Activated naive CD8-positive, alpha-beta T cell treated with anti-CD3 and anti-CD28 coated beads, Interleukin-2, amount 50 U/mL, for 24 hours (primary cell): ENCODE results near the gene PGK2.
"Not testable (repeated sequence)": the region's sequence is repeated elsewhere in the genome, so short reads cannot be mapped to it uniquely, and the experiment has no call there.

ENCODE experiments used
- ATAC-seq: fragments of 150-1000 bp; cut with Tn5 transposase; one replicate; pipeline ENCODE4 v1.10.0; 2021
- DNase-seq: peaks from one replicate; pipeline ENCODE4 v3.0.0; 2021
- H3K27ac Mint-ChIP-seq: one replicate; pipeline ENCODE4 v1.8.0; 2021; ENCODE audit warnings: mild to moderate bottlenecking, mixed read lengths
- H3K27me3 Mint-ChIP-seq: one replicate; pipeline ENCODE4 v1.8.0; 2021; ENCODE audit warnings: mixed read lengths
- H3K36me3 Mint-ChIP-seq: one replicate; pipeline ENCODE4 v1.8.0; 2021; ENCODE audit warnings: low read depth, mixed read lengths
- H3K4me1 Mint-ChIP-seq: one replicate; pipeline ENCODE4 v1.8.0; 2021; ENCODE audit warnings: mixed read lengths
- H3K4me3 Mint-ChIP-seq: one replicate; pipeline ENCODE4 v1.8.0; 2021; ENCODE audit warnings: mild to moderate bottlenecking, moderate library complexity, mixed read lengths
- H3K9me3 Mint-ChIP-seq: one replicate; pipeline ENCODE4 v1.8.0; 2021; ENCODE audit warnings: mixed read lengths

Gene PGK2

GRCh38 chr6:49787176-49787575 is at the start of gene PGK2:
TSS of gene PGK2 (minus strand) at chr6:49787285. CDS start at chr6:49787187, 98 bp downstream.
- Mint-ChIP-seq H3K4me1 (no peaks in the 10 kb centered on the region), H3K9me3 (peaks cover 4% of the 10 kb centered on the region), H3K27me3 (no peaks in the 10 kb centered on the region), H3K27ac (no peak within 1 kb of the TSS), H3K36me3 (no peaks in the 10 kb centered on the region), H3K4me3 (no peak within 1 kb of the TSS)
- ATAC-seq = no peak
- DNase-seq = no peak

GRCh38 chr6:49835140-49835539 is 48.1 kb upstream of the PGK2 start:
- no peaks in the 10 kb centered on the region for H3K4me1 Mint-ChIP-seq
- H3K27ac Mint-ChIP-seq = no peak overlapping the region
- no peaks in the 10 kb centered on the region for H3K27me3 Mint-ChIP-seq
- H3K9me3 Mint-ChIP-seq = no peaks in the 10 kb centered on the region
- no peak overlapping the region for H3K4me3 Mint-ChIP-seq
- ATAC-seq (no peak), DNase-seq (no peak)
- no peaks in the 10 kb centered on the region for H3K36me3 Mint-ChIP-seq

GRCh38 chr6:49833386-49833785 is 46.3 kb upstream of the PGK2 start:
- Mint-ChIP-seq H3K27me3 (no peaks in the 10 kb centered on the region), H3K27ac (no peak overlapping the region), H3K9me3 (no peaks in the 10 kb centered on the region), H3K4me3 (no peak overlapping the region), H3K4me1 (no peaks in the 10 kb centered on the region), H3K36me3 (no peaks in the 10 kb centered on the region)
- no peak for ATAC-seq
- DNase-seq = no peak

- Mint-ChIP-seq H3K27me3 (no peaks in the 10 kb centered on the region), H3K27ac (no peak overlapping the region), H3K4me1 (no peaks in the 10 kb centered on the region), H3K4me3 (no peak overlapping the region), H3K36me3 (no peaks in the 10 kb centered on the region), H3K9me3 (no peaks in the 10 kb centered on the region)
- DNase-seq (no peak), ATAC-seq (no peak)
These were observed 39.8 kb upstream of the PGK2 start for GRCh38 chr6:49826743-49827406.

GRCh38 chr6:49815166-49815565 is 28.1 kb upstream of the PGK2 start:
- Mint-ChIP-seq H3K4me1 (no peaks in the 10 kb centered on the region), H3K4me3 (no peak overlapping the region), H3K36me3 (no peaks in the 10 kb centered on the region), H3K9me3 (no peaks in the 10 kb centered on the region), H3K27me3 (no peaks in the 10 kb centered on the region), H3K27ac (no peak overlapping the region)
- DNase-seq (no peak), ATAC-seq (no peak)

GRCh38 chr6:49813248-49813647 is 26.2 kb upstream of the PGK2 start:
- Mint-ChIP-seq H3K27ac (no peak overlapping the region), H3K4me3 (no peak overlapping the region), H3K4me1 (no peaks in the 10 kb centered on the region), H3K27me3 (no peaks in the 10 kb centered on the region), H3K9me3 (peaks cover 3% of the 10 kb centered on the region), H3K36me3 (no peaks in the 10 kb centered on the region)
- ATAC-seq (no peak), DNase-seq (no peak)

- no peak for ATAC-seq
- H3K4me3 Mint-ChIP-seq = no peak overlapping the region
- no peaks in the 10 kb centered on the region for H3K36me3 Mint-ChIP-seq
- H3K27ac Mint-ChIP-seq = no peak overlapping the region
- peaks cover 12% of the 10 kb centered on the region for H3K9me3 Mint-ChIP-seq
- no peaks in the 10 kb centered on the region for H3K4me1 Mint-ChIP-seq
- DNase-seq = no peak
- peaks cover 3% of the 10 kb centered on the region for H3K27me3 Mint-ChIP-seq
These were observed 19.1 kb upstream of the PGK2 start for GRCh38 chr6:49806145-49806544.

- no peaks in the 10 kb centered on the region for H3K4me1 Mint-ChIP-seq
- peaks cover 12% of the 10 kb centered on the region for H3K9me3 Mint-ChIP-seq
- H3K27me3 Mint-ChIP-seq = peaks cover 3% of the 10 kb centered on the region
- H3K27ac Mint-ChIP-seq = no peak overlapping the region
- ATAC-seq = no peak
- no peaks in the 10 kb centered on the region for H3K36me3 Mint-ChIP-seq
- DNase-seq = no peak
- no peak overlapping the region for H3K4me3 Mint-ChIP-seq
These were observed 18.2 kb upstream of the PGK2 start for GRCh38 chr6:49805246-49805645.

- Mint-ChIP-seq H3K4me3 (no peak overlapping the region), H3K36me3 (no peaks in the 10 kb centered on the region), H3K27ac (no peak overlapping the region), H3K27me3 (peaks cover 1% of the 10 kb centered on the region), H3K9me3 (peaks cover 4% of the 10 kb centered on the region), H3K4me1 (no peaks in the 10 kb centered on the region)
- DNase-seq (no peak), ATAC-seq (no peak)
These were observed 14.4 kb upstream of the PGK2 start for GRCh38 chr6:49801525-49801924.

- ATAC-seq (no peak), DNase-seq (no peak)
- H3K9me3 Mint-ChIP-seq = no peaks in the 10 kb centered on the region
- H3K4me1 Mint-ChIP-seq = no peaks in the 10 kb centered on the region
- peaks cover 1% of the 10 kb centered on the region for H3K27me3 Mint-ChIP-seq
- H3K4me3 Mint-ChIP-seq = no peak overlapping the region
- H3K36me3 Mint-ChIP-seq = no peaks in the 10 kb centered on the region
- no peak overlapping the region for H3K27ac Mint-ChIP-seq
These were observed 12.0 kb upstream of the PGK2 start for GRCh38 chr6:49799090-49799489.

GRCh38 chr6:49796842-49797455 is 9.9 kb upstream of the PGK2 start:
- H3K4me1 Mint-ChIP-seq, H3K27me3 Mint-ChIP-seq, ATAC-seq, H3K9me3 Mint-ChIP-seq, H3K4me3 Mint-ChIP-seq, H3K36me3 Mint-ChIP-seq, H3K27ac Mint-ChIP-seq, DNase-seq: not testable (repeated sequence)

GRCh38 chr6:49790341-49790740 is 3.3 kb upstream of the PGK2 start:
- Mint-ChIP-seq H3K9me3 (peaks cover 4% of the 10 kb centered on the region), H3K36me3 (no peaks in the 10 kb centered on the region), H3K4me1 (no peaks in the 10 kb centered on the region), H3K27ac (no peak overlapping the region), H3K4me3 (no peak overlapping the region), H3K27me3 (no peaks in the 10 kb centered on the region)
- no peak for ATAC-seq
- DNase-seq = no peak

GRCh38 chr6:49784272-49784671 is 2.8 kb downstream of the PGK2 start:
- no peak for ATAC-seq
- Mint-ChIP-seq H3K4me1 (no peaks in the 10 kb centered on the region), H3K4me3 (no peak overlapping the region), H3K27ac (no peak overlapping the region), H3K27me3 (no peaks in the 10 kb centered on the region), H3K36me3 (no peaks in the 10 kb centered on the region), H3K9me3 (peaks cover 2% of the 10 kb centered on the region)
- no peak for DNase-seq

GRCh38 chr6:49782725-49783124 is 4.4 kb downstream of the PGK2 start:
- Mint-ChIP-seq H3K27me3 (no peaks in the 10 kb centered on the region), H3K36me3 (no peaks in the 10 kb centered on the region), H3K4me1 (no peaks in the 10 kb centered on the region), H3K4me3 (no peak overlapping the region), H3K9me3 (no peaks in the 10 kb centered on the region), H3K27ac (no peak overlapping the region)
- ATAC-seq = no peak
- DNase-seq = no peak

- no peaks in the 10 kb centered on the region for H3K27me3 Mint-ChIP-seq
- H3K27ac Mint-ChIP-seq = no peak overlapping the region
- no peaks in the 10 kb centered on the region for H3K36me3 Mint-ChIP-seq
- ATAC-seq (no peak), DNase-seq (no peak)
- no peaks in the 10 kb centered on the region for H3K9me3 Mint-ChIP-seq
- H3K4me3 Mint-ChIP-seq = no peak overlapping the region
- no peaks in the 10 kb centered on the region for H3K4me1 Mint-ChIP-seq
These were observed 4.8 kb downstream of the PGK2 start for GRCh38 chr6:49782293-49782692.

- Mint-ChIP-seq H3K4me3 (no peak overlapping the region), H3K9me3 (peaks cover 6% of the 10 kb centered on the region)
These were observed 10.6 kb downstream of the PGK2 start for GRCh38 chr6:49776444-49776843.

More at GRCh38 chr6:49776444-49776843, 10.6 kb downstream of the PGK2 start:
- ATAC-seq (no peak), DNase-seq (no peak)
- Mint-ChIP-seq H3K27ac (no peak overlapping the region), H3K27me3 (no peaks in the 10 kb centered on the region), H3K36me3 (no peaks in the 10 kb centered on the region), H3K4me1 (no peaks in the 10 kb centered on the region)
